GM18526 (cell line): ENCODE measurements around the gene SSTR5.

Source experiments
- POLR2A ChIP-seq: IDR thresholded peaks from 3 replicates; pipeline ENCODE4 v1.6.1; 2011; ENCODE audit not compliant: insufficient read length; ENCODE audit errors: extremely low read depth

Gene SSTR5

GRCh38 chr16:1098266-1098991 is 25.9 kb downstream of the SSTR5 start:
- no peak for TF ChIP-seq POLR2A

GRCh38 chr16:1099189-1100083 is 26.9 kb downstream of the SSTR5 start:
- TF ChIP-seq POLR2A = no peak

GRCh38 chr16:1100084-1100800 is 27.7 kb downstream of the SSTR5 start:
- no peak for TF ChIP-seq POLR2A

GRCh38 chr16:1101133-1101532 is 28.6 kb downstream of the SSTR5 start:
- TF ChIP-seq POLR2A = no peak

- TF ChIP-seq POLR2A = no peak
These were observed 29.2 kb downstream of the SSTR5 start for GRCh38 chr16:1101573-1102332.

GRCh38 chr16:1102333-1102700 is 29.8 kb downstream of the SSTR5 start:
- TF ChIP-seq POLR2A = no peak

- TF ChIP-seq POLR2A = no peak
These were observed 30.5 kb downstream of the SSTR5 start for GRCh38 chr16:1102921-1103635.

DNA sequence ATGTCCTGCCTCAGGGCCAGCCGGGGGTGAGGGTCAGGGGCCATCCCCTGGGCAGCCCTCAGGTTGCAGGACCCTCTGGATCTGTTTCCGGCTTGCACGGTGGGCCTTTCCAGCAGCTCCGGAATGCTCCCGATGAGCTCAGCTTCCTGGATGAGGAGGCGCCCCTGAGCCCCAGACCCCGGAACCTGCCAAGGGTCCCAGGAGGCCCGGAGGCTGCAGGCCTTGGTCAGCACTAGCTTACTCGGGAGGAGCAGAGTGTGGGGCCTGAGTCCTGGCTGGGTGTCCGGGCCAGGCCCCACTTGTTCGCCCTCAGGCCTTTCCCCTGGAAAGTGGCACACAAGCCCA is 31.1 kb downstream of the SSTR5 start:
- TF ChIP-seq POLR2A = no peak

- TF ChIP-seq POLR2A = no peak
These were observed 33.5 kb downstream of the SSTR5 start for GRCh38 chr16:1105888-1106620.

- no peak for TF ChIP-seq POLR2A
These were observed 34.1 kb downstream of the SSTR5 start for GRCh38 chr16:1106659-1107058.

DNA sequence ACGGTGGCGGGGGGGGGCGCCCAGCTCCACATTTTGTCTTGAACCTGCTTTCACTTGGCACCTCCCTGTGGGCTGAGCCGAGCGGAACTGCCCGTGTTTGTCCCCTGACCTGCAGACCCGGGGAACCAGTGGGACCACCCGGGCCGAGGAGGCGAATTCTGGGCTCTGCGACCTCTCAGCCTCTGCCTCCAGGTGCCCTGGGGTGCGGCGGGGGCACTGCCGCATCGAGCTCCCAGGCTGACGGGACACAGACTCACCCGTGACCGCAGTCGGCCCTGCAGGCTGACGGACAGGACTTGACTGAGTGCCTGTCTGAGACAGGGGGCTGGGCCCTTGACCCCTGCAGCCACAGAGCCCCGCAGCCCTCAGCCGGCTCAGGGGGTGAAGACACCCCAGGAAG is 34.6 kb downstream of the SSTR5 start:
- no peak for TF ChIP-seq POLR2A

DNA sequence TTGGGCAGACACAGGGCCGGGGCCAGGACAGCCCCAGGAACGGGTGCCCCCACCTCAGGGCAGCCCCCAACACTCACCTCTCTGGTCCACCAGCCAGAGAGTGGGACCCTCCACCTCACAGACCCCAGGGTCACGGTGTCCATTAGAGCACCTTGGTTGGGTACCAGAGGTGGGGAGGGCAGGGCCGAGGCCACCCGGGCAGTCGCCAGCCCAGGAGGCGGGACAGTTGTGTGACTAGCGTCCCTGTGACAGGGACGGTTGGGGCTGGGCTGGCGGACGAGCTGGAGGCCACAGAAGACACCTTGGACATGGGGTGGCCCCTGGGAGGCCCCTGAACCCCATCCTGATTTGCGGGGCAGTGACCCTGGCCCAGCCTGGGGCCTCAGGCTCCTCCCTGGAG is 35.2 kb downstream of the SSTR5 start:
- TF ChIP-seq POLR2A = no peak

DNA sequence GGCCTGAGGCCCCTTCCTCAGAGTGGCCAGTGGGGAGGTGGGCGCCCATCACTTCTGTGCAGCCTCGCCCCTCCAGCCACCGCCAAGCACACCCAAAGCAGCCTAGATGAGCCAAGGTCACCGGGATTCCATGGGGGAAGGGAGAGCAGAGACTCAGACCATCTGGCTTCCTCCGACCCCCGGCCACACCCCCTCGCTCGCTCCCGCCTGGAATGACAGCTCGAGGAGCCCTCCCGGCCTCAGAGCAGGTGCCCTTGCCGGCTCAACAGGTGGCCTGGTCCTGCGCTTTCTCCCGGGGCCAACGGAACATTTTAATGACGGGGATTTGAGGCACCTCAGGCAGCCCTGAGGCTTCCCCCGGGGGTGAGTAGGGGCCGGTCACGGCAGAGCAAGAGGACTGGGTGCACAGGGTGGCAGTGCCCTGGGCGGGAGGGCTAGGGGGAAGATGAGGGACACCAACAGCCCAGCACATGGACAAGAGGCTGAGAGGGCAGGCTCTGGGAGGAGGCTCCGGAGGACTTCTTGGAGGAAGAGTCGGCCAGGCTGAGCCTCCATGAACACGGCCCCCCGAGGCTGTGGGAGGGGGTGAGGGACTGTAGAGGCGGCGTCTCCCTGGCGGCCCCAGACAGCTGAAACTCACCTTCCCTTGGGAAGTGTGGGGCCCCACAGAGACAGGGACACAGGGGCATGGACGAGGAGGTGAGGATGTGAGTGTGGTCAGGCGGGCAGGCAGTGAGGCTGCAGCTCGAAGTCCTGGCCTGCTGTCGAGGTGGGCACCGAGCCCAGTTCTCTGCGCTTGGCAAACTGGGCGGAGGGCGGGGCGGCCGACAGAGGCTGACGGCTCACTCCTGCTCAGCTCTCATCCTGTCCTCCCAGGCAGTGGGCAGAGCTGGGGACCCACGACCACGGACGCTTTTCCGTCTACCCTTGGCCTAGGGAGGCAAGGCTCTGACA is 36.0 kb downstream of the SSTR5 start:
- TF ChIP-seq POLR2A = no peak
